GM18858 (cell line): ENCODE results near the gene RPS6KA2.
"Not testable (repeated sequence)": the region's sequence is repeated elsewhere in the genome, so short reads cannot be mapped to it uniquely, and the experiment has no call there.

Source experiments
- ATAC-seq: cut with Tn5 transposase; IDR thresholded peaks from one replicate; pipeline ENCODE4 v1.9.1; 2021; ENCODE audit not compliant: unreplicated experiment

RPS6KA2 gene

DNA sequence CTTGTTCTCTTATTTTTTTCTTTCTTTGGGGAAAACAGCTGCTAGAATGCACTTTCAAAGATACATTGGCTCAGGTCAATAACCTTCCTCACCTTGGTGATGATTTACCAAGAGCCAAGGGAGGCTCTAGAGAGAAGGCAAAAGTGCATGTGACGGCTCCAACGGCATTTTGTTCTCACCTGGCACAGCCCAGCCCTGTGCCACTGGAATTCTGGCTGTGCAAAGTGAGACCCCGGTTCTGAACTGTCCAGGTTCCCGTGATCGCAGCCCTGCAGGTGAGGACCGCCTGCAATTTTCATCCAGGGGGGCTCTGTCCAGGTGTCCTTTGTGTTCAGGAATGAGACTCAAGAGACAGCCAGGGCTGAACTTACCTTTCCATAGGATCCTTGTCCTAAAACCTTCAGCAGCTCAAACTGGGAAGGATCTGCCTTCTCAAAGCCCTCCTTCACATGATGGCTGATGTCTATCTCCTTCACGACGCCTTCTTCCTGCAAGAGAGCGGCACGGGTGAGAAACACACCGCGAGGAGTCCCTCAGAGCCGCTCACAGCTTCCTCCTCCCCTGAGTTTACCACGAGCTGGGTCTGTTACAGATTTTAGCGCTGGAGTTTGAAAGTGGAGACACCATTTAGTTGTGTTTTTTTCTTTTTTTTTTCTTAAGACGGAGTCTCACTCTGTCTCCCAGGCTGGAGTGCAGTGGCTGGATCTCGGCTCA is 88.6 kb downstream of the RPS6KA2 start:
- no peak for ATAC-seq

DNA sequence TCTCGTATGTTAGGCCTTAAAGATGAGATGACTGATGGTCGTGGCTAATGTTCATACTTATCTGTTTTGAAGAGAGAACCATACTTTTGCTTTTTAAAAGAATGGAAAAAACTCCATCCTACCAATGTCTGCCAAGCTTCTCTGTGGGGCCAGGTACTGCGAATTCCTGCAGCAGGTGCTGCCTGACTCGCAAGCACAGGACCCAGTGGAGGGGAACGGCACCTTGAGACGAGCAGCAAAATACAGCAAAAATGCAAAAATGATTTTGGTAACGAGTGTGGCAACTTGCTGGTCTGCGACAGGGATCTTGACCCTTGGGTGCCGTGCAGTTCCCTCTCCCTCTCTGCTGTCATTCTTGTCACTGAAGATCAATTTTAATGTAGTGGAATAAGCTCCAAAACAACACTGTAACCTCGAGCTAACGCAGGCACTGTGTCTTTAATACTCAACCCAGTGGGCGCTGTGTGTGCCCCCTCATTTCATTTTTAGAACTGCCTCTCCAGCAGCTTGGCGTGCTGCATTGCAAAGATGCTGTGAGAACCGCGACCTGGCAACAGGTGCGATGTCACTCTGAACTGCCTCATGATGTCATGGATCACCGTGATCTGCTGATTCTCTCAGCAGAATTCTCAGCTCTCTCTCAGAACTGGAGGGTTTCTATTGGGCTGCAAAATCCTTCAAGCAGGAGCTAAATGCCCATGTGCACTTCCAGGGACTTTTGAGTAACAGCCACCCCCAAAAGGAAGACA is 92.2 kb downstream of the RPS6KA2 start:
- no peak for ATAC-seq

DNA sequence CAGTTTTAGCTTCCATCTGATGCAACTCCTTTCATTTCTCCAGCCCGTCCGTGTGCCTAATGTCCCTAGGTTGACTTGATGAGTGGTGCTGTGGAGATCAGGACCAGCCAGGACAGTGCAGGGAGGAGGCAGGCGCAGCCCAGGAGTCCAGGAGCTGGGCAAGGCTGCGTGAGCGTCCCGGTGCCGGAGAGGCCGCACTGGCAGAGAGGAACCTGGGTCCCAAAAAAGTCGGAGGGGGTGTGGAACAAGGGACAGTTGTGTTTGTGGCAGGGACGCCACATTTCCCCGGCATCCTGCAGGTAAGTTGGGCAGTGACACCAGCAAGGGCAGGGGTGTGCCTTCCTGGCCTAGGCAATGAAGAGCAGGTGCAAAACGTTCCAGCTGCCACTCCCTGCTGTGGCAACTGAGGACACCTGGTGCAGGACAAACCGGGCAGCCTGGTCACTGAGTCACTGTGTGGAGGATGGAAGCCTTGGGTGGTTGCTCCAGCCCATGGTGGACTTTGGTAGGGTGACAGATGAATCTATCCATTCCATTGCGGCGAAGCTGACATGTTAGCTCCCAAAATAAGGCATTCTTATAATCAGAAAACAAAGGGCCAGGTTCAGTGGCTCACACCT is 93.7 kb downstream of the RPS6KA2 start:
- ATAC-seq, result no peak

DNA sequence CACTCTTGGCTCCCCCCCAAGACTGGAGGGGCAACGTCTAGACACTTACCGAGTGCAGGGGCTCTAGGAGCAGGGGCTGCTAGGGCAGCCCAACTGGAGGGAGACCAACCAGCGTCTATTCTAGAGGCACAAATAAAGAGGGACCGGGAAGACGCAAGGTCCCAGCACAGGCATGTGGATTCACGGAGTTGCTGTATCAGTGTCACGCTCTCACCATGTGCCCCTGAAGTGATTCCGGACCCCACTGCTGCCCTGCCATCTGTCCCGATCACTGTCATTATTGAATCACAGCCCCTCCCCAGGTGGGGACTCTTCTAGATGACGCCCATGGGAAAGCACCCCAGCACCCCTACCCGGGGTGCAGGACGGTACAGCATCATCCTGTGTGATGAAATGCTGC is 94.7 kb downstream of the RPS6KA2 start:
- no peak for ATAC-seq

DNA sequence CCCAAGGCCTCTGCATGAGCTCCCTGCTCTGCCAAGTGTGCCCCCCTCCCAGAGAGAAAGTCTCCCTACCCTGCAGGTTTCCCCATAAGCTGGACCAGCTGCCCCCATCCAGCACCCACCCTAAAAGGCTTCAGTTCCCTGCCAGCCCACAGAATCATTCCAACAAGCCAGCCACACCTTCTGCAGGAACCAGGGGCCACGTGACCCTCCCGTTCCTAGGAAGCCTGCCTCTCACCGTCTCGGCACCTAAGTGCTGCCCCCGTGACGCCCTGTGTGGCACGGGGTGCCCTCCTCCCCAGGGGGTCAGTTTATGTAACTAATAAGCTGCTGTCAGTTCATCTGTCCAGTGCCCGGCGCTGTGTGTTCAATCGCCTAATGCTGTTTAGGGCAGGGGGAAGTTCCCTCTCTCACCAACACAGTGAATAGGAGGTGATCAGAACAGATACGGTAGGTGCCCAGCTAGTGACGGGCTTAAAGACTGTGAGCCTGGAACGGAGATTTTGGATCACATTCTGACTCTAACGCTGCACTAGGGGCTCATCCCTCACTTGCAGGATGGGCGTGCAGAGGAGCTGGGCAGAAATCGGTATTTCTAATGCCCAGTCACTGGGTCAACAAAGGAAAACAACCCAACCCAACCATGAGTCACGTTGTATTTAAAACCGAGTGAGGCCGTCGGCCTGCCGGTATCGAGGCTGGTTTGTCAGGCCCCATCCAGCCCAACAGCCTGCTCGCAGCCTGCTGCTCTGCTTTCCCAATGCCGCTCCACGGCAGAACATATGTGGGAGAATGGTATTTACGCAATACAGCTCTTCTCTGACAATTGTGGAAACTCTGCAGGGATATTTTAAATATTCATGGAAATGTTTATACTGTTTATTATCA is 96.6 kb downstream of the RPS6KA2 start:
- no peak for ATAC-seq

DNA sequence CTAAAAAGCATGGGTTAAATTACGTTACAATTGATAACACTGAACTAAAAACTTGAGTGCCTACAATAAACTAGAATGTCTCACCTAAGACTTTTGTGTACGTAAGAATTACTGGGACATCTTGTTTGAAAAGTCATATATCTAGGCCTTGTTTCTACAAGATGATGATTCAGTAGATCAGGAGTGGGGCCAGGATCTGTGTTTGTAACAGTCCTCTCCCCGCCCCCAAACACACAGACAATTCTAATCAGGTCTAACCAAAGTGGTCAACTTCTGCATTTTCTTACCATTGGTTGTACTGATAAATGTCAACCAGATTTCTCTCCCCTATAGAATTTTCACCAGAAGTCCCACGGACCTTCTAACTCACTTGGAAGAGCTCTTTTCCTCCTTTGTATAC is 97.5 kb downstream of the RPS6KA2 start:
- no peak for ATAC-seq

DNA sequence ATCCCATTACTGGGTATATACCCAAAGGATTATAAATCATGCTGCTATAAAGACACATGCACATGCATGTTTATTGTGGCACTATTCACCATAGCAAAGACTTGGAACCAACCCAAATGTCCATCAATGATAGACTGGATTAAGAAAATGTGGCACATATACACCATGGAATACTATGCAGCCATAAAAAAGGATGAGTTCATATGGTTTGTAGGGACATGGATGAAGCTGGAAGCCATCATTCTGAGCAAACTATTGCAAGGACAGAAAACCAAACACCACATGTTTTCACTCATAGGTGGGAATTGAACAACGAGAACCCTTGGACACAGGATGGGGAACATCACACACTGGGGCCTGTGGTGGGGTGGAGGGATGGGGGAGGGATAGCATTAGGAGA is 98.0 kb downstream of the RPS6KA2 start:
- ATAC-seq, result not testable (repeated sequence)

DNA sequence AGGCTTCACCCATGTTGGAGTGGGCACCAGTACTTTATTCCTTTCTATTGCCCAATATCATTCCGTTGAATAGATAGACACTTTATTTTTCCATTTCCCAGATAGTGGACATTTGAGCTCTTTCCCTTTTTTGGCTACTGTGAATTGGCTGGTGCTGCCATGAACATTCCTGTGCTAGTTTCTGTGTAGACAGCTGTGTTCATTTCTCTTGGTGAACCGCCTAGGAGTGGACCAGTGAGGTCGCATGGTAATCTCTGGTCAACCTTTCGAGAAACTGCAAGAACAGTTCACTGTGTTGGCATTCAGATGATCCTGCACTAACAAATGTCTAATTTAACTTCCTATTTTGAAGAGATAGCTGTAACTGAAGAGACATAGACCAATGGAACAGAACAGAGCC is 99.2 kb downstream of the RPS6KA2 start:
- no peak for ATAC-seq

DNA sequence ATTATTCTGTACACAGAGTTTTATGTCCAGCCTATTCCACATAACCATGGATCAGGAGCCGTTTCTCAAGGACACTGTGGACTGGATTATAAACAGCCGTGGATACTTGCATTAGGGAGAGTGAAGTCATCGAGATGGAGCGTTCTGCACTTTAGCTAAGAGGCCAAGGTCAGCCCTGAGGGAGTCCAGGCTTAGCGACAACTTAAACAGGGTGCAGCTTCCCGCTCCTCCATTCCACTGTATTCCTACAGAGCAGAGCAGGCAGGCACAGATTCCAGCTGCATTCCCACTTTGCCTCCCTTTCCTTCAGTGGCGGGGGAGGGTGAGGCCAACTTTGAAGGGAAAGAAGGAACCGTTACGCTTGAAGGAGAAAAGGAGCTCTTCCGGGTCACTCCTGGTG is 100.1 kb downstream of the RPS6KA2 start:
- ATAC-seq, result no peak

DNA sequence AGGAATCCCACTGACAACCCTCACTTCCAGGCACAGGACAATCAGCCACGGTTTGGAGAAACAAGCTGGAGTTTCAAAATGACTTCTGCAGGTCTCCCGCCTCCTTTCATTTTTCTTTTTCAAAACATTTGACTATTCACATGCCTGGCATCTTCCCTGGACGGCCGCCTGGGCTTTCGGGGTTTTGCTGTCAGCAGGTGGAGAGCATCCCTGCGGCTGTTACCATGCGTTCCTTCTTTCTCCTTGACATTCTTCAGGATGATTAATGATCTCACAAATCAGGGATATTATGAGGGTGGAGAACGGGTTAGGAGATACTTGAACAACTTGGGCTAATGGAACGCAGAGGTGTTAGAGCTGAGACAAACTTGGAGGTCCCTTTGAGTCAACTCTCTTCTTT is 101.5 kb downstream of the RPS6KA2 start:
- ATAC-seq, result no peak

DNA sequence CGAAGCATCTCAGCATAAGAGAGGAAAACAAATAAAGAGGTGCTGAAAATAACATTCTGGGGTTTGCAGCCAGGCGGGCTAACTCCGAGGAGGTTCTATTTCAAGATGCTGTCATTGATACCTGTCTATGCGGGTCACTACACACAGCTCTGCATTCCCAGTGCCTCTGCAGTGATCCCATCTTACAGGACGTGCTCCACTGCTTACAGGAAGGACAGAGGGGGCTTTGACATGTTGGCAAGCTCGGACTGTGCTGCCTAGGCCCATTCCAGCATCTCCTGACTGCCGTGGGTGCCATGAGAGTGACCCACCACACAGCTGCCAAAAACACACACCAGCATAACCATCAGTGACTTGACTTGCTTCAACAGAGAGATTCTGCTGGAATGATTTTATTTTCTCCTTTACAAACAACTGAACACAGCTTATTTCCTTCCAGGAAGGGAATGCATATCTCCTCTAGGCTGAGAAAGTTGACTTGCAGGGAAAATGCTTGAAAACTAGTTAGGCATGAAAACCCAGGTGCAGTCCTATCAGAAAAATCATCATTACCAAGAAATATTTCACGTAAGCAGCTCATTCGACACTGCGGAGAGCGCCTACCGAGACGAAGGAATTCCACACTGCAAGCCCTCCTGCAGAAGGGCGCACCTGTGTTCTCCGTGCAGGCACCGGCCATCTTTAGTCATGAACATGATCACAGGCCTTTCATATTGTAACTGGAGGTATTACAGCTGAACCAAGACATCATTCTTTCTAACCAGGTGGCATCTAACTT is 103.1 kb downstream of the RPS6KA2 start:
- no peak for ATAC-seq

DNA sequence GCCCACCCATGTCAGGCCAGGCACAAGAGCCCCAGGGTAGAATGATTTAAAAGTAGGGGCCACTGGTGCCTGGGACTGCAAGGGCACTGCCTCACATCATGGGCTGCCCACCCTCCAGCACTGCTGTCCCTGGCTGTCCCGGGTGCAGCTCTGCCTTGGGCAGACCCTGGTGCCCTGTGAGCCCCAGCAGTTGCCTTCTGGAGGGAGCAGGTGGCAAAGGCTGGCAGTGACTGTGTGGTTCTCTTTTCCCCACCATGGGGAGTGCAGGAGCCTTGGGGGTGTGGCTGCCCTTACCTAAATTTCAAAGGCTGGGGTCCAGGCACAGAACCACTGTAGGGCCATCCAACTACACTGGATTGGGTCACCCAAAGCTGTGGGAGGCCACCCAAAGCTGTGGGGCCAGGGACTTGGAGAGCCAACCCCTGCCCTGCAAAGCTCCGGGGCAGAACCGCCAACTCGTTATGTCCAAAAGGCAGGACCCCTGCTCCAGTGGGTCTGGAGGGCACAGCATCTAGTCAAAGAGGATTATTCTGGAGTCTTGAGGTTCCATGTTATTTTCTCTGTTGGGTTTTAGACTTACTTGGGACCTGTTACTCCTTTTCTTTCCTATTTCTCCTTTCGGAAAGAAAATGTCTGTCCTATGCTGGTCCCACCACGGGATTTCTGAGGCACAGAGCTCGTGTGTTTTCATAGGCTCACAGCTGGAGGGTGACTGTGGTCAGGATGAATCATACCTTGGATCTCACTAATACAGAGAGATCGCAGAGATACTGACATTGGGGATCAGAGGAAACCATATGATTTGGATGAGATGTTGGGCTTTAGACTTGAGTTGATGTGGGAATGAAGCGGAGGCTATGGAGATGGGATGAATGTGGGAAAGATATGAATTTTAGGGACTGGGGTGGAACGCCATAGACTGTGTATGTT is 105.9 kb downstream of the RPS6KA2 start:
- ATAC-seq, result no peak

DNA sequence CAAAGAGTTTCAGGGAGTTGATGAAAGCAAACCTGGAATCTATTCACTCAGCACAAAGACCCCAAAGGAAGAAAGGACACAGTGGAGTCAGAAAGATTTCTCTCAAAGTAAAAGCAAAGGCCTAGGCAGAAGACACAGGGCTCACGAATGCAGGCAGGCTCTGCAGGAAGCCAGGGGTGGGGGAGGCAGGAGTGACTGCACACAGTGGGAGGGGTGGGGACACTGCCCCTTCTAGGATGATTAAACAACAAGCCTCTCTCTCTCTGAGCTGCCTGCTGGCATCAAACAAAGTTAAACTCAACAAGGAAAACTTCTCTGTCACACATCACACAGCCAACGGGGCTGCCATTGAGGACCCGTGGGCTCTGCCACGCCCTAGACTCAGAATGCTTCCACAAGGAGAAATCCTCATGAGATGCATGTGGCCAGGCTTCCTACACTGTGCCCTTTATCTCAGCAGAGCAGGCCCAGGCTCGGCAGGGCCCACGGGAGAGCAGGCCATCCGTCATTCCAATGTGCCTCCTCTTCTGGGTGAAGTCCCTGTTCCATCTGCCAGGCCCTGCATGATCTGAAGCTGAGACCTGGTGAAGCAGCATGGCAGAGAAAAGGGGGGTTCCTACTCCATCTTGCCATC is 110.7 kb downstream of the RPS6KA2 start:
- ATAC-seq, result no peak

DNA sequence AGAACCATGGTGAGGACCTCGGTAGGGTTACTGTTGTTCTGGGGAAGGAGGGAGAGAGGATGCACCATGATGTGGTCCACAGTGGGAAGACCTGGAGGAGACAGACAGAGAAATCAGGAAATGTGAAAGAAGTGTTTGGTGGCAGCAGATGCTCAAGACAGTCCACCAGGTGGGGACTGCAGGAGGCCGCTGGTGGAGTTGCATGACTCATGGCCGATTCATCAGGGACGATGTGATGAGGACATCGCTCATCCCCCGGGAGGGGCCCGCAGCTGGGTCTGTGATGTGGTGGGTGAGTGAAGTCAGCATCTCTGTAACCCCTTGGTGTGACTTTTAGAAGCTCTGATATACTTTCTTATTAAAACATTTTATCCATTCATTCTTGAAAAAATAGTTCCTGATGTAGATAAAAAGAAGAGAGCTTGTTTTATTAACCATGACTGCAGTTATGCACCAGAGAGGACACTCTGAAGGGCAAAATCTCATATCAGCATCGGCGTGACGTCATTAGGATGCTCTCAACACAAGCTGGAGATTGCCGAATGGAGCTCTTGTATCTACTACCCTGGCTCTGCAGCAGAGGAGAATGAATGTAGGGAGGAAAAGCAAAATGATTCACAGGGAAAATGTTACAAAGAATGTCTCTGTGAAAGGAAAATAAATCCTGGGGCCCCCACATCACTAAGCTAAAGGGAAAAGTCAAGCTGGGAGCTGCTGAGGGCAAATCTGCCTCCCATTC is 111.8 kb downstream of the RPS6KA2 start:
- ATAC-seq, result no peak

DNA sequence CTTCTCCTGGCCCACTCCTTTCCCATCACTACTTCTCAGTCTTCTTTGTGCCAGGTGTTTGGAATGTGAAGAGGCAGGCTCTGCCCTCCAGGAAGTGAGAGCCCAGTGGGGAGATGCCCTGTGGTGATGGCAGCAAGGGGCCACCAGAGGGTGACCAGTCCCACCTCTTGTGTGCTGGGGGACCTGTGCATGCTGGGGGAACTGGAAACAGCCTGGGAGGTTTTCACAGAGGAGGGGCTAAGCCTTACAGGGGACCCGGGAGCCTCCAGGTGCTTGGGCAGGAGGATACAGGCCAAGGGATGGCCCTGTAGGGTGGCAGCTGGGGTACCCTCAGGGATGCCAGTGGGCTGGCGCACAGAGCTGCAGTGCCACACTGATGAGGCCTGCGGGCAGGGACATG is 112.9 kb downstream of the RPS6KA2 start:
- ATAC-seq, result no peak

DNA sequence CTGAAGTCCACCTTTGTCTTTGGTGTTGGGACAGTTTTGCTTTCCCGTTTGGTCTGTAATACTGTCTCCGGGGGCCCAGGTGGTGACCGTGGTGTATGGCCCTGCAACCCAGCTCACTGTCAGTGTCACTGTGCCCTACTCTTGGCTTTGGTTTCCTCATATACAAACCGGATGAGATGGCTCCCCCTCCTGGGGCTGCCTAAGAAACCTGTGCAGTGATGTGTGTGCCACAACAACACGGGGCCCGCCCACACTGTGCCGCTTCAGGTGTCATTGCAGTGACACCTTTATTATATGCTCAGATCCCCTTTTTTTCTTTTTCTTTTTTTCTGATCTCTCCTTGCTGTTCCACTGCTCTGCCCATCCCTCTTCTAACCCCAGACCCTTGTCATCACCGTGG is 114.5 kb downstream of the RPS6KA2 start:
- peak; percentile 96 for ATAC-seq

DNA sequence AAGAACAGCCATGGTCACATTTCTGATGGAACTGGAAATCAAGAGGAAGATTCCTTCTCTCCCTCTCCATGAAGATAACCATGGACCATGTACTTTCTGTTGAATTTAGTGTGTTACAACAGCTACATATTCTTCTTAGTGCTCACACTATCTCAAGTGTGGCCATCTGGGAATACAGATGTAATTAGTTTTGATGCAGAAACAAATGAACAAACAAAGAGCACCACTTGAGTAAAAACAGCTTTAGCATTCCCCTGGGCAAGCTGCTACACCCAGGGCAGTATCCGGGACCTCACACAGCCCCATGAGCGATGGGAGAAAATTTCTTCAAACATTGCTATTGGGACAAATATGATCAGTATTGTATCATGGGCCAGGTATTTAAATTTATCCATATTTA is 115.7 kb downstream of the RPS6KA2 start:
- ATAC-seq, result no peak

DNA sequence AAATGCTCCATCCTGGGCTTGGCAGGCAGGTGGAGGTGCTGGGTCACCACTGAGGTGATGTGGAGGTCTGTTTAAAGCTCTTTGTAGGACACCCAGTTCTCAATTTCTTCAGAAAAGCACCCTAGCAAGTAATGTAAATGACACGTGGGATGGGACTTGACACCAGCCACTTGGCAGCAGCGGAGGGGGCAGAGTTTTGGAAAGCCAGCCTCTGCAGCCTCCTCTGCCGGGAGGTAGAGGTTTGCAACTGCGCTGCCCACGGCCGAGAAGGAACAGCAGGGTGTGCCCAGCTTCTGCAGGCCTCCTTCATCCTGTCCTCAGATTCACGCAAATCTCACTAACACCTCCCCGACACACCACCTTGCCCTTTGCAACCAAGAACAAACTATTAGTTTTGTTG is 117.9 kb downstream of the RPS6KA2 start:
- ATAC-seq, result no peak
